Small intestine (tissue), 7 donors: ENCODE measurements around the gene ANKRD29. TPM values are rescaled to one million over a fixed set of nuclear protein-coding genes. Genes with fewer than 3 reads are reported as not detected.

Experiments
- DNase-seq, 2 donors: peaks; one replicate each; pipeline versions ENCODE4 v3.0.0 to v3.0.0-alpha.2; 2013
- FAIRE-seq: peaks from 2 replicates; lab custom pipeline; 2012; peaks lifted over from hg19 to GRCh38; lab: Jason Lieb, UNC
- H3K27ac ChIP-seq, 3 donors: one replicate each; pipeline ENCODE4 v1.5.1; 2013; ENCODE audit warnings: low read length in 2 of 3, mild to moderate bottlenecking in 2 of 3, control low read depth in 1 of 3, inconsistent platforms in 1 of 3, low read depth in 1 of 3, moderate library complexity in 1 of 3
- H3K27me3 ChIP-seq, 3 donors: one replicate each; pipeline ENCODE4 v1.6.1; 2013; ENCODE audit warnings: low read length in 3 of 3, inconsistent platforms in 1 of 3; ENCODE audit not compliant: control insufficient read depth in 3 of 3, insufficient read depth in 3 of 3
- H3K36me3 ChIP-seq, 3 donors: one replicate each; pipeline ENCODE4 v1.6.1; 2013; ENCODE audit warnings: low read length in 3 of 3, inconsistent platforms in 1 of 3, low read depth in 1 of 3, mild to moderate bottlenecking in 1 of 3, moderate library complexity in 1 of 3; ENCODE audit not compliant: control insufficient read depth in 3 of 3, insufficient read depth in 2 of 3
- H3K4me1 ChIP-seq, 3 donors: one replicate each; pipeline ENCODE4 v1.6.1; 2013; ENCODE audit warnings: low read length in 2 of 3, inconsistent platforms in 1 of 3, low read depth in 1 of 3, mild to moderate bottlenecking in 1 of 3, moderate library complexity in 1 of 3; ENCODE audit not compliant: control insufficient read depth in 3 of 3, insufficient read depth in 2 of 3
- H3K4me3 ChIP-seq, 3 donors: one replicate each; pipeline ENCODE4 v1.5.1; 2013; ENCODE audit warnings: low read length in 3 of 3, control low read depth in 1 of 3, inconsistent platforms in 1 of 3, low read depth in 1 of 3, mild to moderate bottlenecking in 1 of 3, moderate library complexity in 1 of 3
- H3K9me3 ChIP-seq, 2 donors: one replicate each; pipeline ENCODE4 v1.6.1; 2013; ENCODE audit warnings: low read depth in 1 of 2, low read length in 1 of 2; ENCODE audit not compliant: control insufficient read depth in 2 of 2, insufficient read depth in 1 of 2
- WGBS, 3 donors: extraction: QIAGEN DNeasy Blood & Tissue Kit; methylation state at CpG; one replicate each; pipeline ENCODE4 v1.1.7; 2013; 5-methylcytosine and 5-hydroxymethylcytosine counted together
- polyA plus RNA-seq, 4 donors: library from polyadenylated mRNA; stranded (reverse) in 3 of 4; unstranded in 1 of 4; fragments of 200-250 nt in 3 of 4; fragments of 120-200 nt in 1 of 4; gene quantifications; one replicate each; pipeline versions ENCODE4 v1.2.1 to v1.2.3, GENCODE V29; 2013
- donor health status: healthy with polysubstance abuse.
- donor health status: control.
- donor health status: control.
- donor health status: Bipolar disorder and iron deficiency.
- donor health status: healthy.

The ANKRD29 gene
- polyA plus RNA-seq, 4 donors, result 1.8 to 5.1 (median 3.2) TPM

DNA sequence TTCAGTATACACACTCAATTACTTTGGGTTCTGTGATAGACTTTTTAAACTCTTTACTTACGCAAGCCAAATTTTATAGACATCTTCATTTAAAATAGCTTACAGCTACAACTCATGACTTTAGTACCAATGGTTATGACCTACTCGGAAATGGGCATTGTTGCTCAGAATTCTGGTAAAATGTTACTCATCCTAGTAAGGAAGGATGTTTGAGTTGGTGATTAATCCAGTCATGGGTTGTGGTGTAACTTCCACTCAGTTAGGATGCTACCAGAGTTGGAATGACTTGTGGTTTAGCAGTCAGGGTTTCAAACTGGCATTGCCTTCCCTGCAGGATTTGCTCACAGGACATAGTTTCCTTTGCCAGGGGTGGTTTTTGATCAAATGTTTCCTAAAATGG lies 69.0 kb downstream of the ANKRD29 start:
- DNase-seq, result no peak
- H3K9me3 ChIP-seq, result no peaks in the 10 kb centered on the region
- FAIRE-seq, result no peak
- no peak overlapping the region for H3K27ac ChIP-seq
- no peaks in the 10 kb centered on the region for H3K36me3 ChIP-seq
- H3K4me1 ChIP-seq, result no peaks in the 10 kb centered on the region
- WGBS, 3 donors, result 95 to 98% (median 97%) methylated on average over 2 of the region's 2 CpGs
- no peak overlapping the region for H3K4me3 ChIP-seq
- H3K27me3 ChIP-seq, result no peaks in the 10 kb centered on the region

DNA sequence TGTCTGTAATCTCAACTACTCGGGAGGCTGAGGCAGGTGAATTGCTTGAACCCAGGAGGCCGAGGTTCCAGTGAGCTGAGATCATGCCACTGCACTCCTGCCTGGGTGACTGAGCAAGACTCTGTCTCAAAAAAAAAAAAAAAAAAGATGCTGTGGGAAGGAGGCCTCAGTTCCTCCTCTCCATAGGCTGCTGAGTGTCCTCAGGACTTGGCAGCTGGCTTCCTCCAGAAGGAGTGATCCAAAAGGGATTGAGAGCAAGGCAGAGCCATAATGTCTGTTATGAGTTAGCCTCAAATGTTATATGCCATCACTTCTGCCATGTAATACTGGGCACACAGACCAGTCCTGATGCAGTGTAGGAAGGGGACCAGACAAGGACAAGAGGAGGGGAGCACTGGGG lies 69.8 kb downstream of the ANKRD29 start:
- WGBS, 3 donors, result 95 to 97% (median 97%) methylated on average over 2 of the region's 2 CpGs
- FAIRE-seq (no peak), DNase-seq (no peak)
- Histone ChIP-seq H3K36me3 (no peaks in the 10 kb centered on the region), H3K4me3 (no peak overlapping the region), H3K27me3 (no peaks in the 10 kb centered on the region), H3K4me1 (no peaks in the 10 kb centered on the region), H3K27ac (no peak overlapping the region), H3K9me3 (no peaks in the 10 kb centered on the region)

DNA sequence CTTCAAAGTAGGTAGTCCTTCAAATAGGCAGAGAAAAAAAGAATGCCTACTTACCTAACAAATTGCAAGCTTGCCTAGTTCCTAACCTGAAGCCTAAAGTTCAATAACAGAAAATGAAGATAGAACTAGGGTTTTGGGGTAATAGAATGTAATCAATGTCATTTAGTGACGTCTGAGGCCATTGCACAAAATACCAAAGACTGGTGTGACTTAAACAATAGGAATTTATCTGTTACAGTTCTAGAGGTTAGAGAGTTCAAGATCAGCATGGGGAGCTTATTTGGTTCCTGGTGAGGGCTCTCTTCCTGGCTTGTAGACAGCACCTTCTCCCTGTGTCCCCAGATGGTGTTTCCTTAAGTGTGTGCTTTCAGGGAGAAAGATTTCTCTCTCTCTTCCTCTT lies 71.7 kb downstream of the ANKRD29 start:
- DNase-seq (no peak), FAIRE-seq (no peak)
- 7 to 49% (median 19%) methylated on average over 1 of the region's 1 CpG for WGBS, 3 donors
- Histone ChIP-seq H3K27ac (no peak overlapping the region), H3K4me3 (no peak overlapping the region), H3K36me3 (no peaks in the 10 kb centered on the region), H3K4me1 (peaks cover 0 to 6% (median 3%) of the 10 kb centered on the region in 3 donors), H3K27me3 (no peaks in the 10 kb centered on the region), H3K9me3 (no peaks in the 10 kb centered on the region)

DNA sequence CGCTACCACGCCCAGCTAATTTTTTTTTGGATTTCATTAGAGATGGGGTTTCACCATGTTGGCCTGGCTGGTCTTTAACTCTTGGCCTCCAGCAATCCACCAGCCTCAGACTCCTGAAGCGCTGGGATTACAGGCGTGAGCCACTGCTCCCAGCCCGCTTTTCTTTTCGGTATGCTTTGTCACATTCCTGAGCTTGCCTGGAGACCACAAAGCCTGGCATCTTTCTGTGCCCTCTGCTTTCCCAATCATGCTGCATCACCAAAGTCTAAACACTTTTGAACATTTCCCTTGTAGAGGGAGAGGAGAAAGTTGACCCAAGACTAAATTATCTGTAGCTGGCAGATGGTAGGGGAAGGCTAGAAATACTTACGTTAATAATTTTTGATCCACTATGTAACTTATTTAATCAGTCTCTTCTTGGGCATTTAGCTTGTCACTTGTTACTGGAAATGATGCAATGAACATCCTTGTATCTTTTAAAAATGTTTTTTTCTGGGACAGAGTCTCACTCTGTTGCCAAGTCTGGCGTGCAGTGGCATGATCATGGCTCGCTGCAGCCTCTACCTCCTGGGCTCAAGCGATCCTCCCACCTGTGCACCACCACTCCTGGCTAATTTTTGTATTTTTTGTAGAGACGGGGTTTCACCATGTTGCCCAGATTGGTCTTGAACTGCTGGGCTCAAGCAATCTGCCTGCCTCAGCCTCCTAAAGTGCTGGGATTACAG lies 73.7 kb downstream of the ANKRD29 start:
- Histone ChIP-seq H3K27ac (no peak overlapping the region), H3K9me3 (no peaks in the 10 kb centered on the region), H3K4me1 (peaks cover 3 to 17% (median 16%) of the 10 kb centered on the region in 3 donors), H3K27me3 (no peaks in the 10 kb centered on the region), H3K36me3 (no peaks in the 10 kb centered on the region), H3K4me3 (no peak overlapping the region)
- no peak for DNase-seq
- FAIRE-seq, result no peak
- 91 to 96% (median 93%) methylated on average over 11 of the region's 11 CpGs for WGBS, 3 donors

DNA sequence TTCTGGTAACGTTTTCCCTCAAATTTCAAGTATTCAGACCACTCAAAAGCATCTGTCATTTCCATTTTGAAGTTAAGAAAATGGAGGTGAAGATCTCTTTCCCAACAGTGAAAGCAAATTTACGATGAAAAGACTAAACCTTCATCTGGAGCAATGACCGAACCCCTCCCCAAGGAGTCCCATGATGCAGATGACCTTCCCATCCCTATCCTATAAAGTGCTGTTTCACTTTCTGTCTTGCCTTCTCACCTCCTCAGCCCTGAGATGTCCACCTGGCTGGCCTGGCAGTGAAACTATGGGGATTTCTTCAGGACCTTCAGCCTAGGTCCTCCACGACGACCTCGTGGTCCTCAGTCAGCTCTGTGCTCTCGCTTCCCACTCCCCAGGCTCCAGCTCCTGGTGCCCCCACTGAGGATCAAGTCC lies 75.5 kb downstream of the ANKRD29 start:
- FAIRE-seq (no peak), DNase-seq (peak; percentile 56 to 64)
- 22 to 36% (median 28%) methylated on average over 7 of the region's 7 CpGs for WGBS, 3 donors
- Histone ChIP-seq H3K27ac (peak overlapping the region in 1 of 3 donors; percentile 98), H3K4me1 (peaks cover 4 to 20% (median 19%) of the 10 kb centered on the region in 3 donors), H3K9me3 (no peaks in the 10 kb centered on the region), H3K4me3 (peak overlapping the region in 1 of 3 donors; percentile 14), H3K36me3 (peaks cover 0 to 4% (median 0%) of the 10 kb centered on the region in 3 donors), H3K27me3 (no peaks in the 10 kb centered on the region)

DNA sequence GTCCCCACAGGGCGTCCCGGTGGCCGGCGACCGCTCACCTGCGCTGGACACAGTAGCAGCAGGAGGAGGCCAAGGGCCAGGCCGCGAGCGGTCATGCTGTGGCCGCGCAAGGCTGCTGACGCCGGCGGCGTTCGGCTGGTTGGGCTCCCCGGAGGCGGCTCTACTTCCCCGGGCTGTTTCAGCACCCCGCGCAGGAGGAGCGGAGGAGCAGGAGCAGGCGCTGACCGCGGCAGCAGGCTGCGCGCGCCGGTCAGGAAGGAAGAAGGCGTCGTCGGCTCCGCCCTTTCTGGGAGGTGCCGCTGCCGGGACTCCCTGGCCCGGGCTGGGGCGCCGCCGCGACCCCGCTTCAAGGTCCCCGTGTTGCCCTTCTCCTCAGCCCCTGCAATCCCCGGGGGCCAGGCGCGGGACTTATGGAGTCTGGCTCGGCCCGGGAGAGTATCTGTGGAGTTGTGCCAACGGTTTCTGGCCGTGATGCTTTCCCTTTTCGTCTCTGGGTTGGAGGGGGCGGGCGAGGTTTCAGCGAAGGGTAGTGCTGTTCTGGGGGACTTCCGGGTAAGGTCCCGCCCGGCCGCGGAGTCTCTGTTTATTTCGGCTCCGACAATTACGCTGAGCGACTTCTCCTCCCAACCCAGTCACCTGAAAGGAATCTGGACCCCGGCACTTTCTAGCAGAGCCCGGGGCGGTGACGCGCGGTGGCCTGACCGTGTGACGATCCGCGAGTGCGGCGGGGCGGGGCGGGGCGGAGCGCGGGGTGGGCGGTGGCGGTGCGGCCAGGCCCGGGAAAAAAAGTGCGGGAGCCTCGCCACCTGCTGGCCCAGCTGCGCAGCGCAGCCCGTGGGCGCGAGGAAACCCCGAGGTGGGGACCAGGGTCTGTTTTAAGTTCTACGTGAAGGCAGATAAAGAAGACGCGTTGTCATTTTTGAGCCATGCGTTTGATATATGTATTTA lies 76.2 kb downstream of the ANKRD29 start, which contains the start of gene NPC1:
Gene NPC1 (minus strand): TSS at position 258 of the 948 bp plus-strand sequence. CDS start 163 bp downstream, at position 95.
- peaks cover 0 to 4% (median 0%) of the 10 kb centered on the region in 3 donors for H3K36me3 ChIP-seq
- FAIRE-seq, result no peak
- peak within 1 kb of the TSS; percentile 96 to 100 (median 98) for H3K27ac ChIP-seq
- 0 to 1% (median 0%) methylated on average over 73 to 95 of the region's 95 CpGs for WGBS, 3 donors
- H3K4me1 ChIP-seq, result peaks cover 4 to 20% (median 19%) of the 10 kb centered on the region in 3 donors
- no peaks in the 10 kb centered on the region for H3K9me3 ChIP-seq
- no peaks in the 10 kb centered on the region for H3K27me3 ChIP-seq
- peak within 1 kb of the TSS; percentile 79 to 93 (median 86) for H3K4me3 ChIP-seq
- peak; percentile 96 to 97 for DNase-seq

DNA sequence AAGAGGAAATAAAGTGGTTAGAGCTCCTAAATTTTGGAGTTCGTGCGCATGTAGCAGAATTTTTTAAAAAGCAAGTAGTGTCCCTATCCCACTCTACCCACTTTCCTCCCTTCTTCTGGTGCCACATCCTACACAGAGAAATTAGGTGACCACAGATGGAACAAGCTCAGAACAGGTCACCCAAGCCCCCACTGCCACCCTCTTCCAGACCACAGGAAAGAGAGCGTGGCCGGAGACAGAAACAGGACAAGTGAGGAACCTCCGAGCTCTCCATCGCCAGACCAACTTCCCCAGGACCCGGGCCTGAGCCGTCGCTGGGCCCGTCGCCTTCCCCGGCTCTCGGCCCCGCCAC lies 76.8 kb downstream of the ANKRD29 start:
- FAIRE-seq, result no peak
- WGBS, 3 donors, result 0 to 1% (median 1%) methylated on average over 13 to 14 of the region's 14 CpGs
- peak overlapping the region; percentile 79 to 93 (median 86) for H3K4me3 ChIP-seq

More for the DNA sequence above, 76.8 kb downstream of the ANKRD29 start:
- peak overlapping the region; percentile 96 to 100 (median 98) for H3K27ac ChIP-seq
- H3K27me3 ChIP-seq, result no peaks in the 10 kb centered on the region
- peaks cover 0 to 4% (median 0%) of the 10 kb centered on the region in 3 donors for H3K36me3 ChIP-seq
- peaks cover 4 to 20% (median 19%) of the 10 kb centered on the region in 3 donors for H3K4me1 ChIP-seq
- H3K9me3 ChIP-seq, result no peaks in the 10 kb centered on the region
- no peak for DNase-seq
